Thoracic aorta (tissue), 2 donors: ENCODE results near the gene NATD1. TPM values are rescaled to one million over a fixed set of nuclear protein-coding genes. Genes with fewer than 3 reads are reported as not detected.
"Not testable (repeated sequence)": the region's sequence is repeated elsewhere in the genome, so short reads cannot be mapped to it uniquely, and the experiment has no call there.

ENCODE experiments used
- ATAC-seq: fragments of 150-250 bp; one replicate; pipeline ENCODE4 v1.8.0; 2017; ENCODE audit warnings: low read depth; ENCODE audit not compliant: insufficient number of reproducible peaks, low FRiP score
- DNase-seq: peaks from one replicate; pipeline ENCODE4 v3.0.0-alpha.2; 2020; ENCODE audit warnings: low spot score
- H3K27ac ChIP-seq, 2 donors: fragments of 200-600 bp; sonication (generic); 1 replicate in 1 of 2; 2 replicates in 1 of 2; pipeline ENCODE4 v1.5.1; 2016; ENCODE audit warnings: mild to moderate bottlenecking in 2 of 2, moderate library complexity in 2 of 2
- H3K27me3 ChIP-seq: fragments of 200-600 bp; sonication (generic); replicated peaks from 2 replicates; pipeline ENCODE4 v1.6.0; 2016; ENCODE audit warnings: mild to moderate bottlenecking; ENCODE audit not compliant: insufficient read depth
- H3K36me3 ChIP-seq: fragments of 200-600 bp; sonication (generic); one replicate; pipeline ENCODE4 v1.5.1; 2016
- H3K4me1 ChIP-seq, 2 donors: fragments of 200-600 bp; sonication (generic); 1 replicate in 1 of 2; 2 replicates in 1 of 2; pipeline versions ENCODE4 v1.5.1 to v1.6.0; 2016; ENCODE audit warnings: low read depth in 2 of 2, mild to moderate bottlenecking in 1 of 2; ENCODE audit not compliant: control insufficient read depth in 1 of 2
- H3K4me3 ChIP-seq: fragments of 200-600 bp; sonication (generic); 2 replicates; pipeline ENCODE4 v1.5.1; 2016; ENCODE audit warnings: mild to moderate bottlenecking
- H3K9me3 ChIP-seq: fragments of 200-600 bp; sonication (generic); 2 replicates; pipeline ENCODE4 v1.5.1; 2016
- total RNA-seq, 2 donors: library from RNA; depleted of rRNA; stranded (reverse); fragments of >200 nt; gene quantifications; one replicate each; pipeline versions ENCODE4 v1.1.0 to v1.2.3, GENCODE V29; 2016
- TF ChIP-seq, protein P1 (sequence below): fragments of 200-600 bp; sonication (generic); IDR thresholded peaks from one replicate; pipeline ENCODE4 v1.5.1; 2019; ENCODE audit warnings: antibody characterized with exemption

Gene NATD1
- total RNA-seq, 2 donors from 2014 or later, result 8.4 to 9.7 TPM

DNA sequence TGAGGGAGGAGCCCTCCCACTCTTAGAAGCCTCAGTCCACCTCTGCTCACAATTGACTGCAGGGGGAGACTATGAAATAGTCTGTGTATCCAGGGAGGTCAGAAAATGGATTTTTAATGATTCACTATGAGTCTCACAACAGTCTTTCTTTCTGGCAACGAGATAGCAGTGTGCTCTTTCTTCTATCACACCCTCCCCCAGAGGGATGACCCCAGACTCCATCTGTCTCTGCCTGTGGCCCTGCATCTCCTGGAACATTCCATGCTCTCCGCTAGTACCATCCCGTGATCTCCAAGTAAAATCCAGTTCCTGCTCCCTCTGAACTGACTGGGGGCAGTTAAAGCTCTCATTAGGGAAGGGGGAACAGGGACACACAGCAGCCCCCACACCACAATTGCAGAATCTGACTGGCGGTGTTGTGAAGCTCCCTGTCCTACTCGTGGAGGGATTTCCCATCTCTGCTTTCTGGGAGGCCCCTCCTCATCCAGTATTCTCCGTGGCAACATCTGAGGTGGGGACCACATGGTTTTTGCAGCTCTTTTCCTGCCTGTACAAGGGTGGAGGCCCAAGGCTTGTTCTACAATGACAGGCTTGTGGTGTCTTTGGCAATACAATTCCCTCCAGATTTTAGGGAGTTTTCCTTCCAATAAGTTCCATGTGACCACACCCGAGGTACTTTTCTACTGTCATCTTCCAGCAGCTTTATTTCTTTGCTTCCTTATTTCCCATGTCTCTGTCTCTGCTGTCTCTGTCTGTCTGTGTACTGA lies 19.4 kb downstream of the NATD1 start:
- peaks cover 5% of the 10 kb centered on the region for H3K9me3 ChIP-seq
- ATAC-seq (no peak), DNase-seq (no peak)
- H3K27me3 ChIP-seq, result no peaks in the 10 kb centered on the region
- H3K4me1 ChIP-seq, result no peaks in the 10 kb centered on the region
- no peak overlapping the region for H3K27ac ChIP-seq
- no peak overlapping the region for H3K4me3 ChIP-seq
- TF ChIP-seq, protein P1, sequence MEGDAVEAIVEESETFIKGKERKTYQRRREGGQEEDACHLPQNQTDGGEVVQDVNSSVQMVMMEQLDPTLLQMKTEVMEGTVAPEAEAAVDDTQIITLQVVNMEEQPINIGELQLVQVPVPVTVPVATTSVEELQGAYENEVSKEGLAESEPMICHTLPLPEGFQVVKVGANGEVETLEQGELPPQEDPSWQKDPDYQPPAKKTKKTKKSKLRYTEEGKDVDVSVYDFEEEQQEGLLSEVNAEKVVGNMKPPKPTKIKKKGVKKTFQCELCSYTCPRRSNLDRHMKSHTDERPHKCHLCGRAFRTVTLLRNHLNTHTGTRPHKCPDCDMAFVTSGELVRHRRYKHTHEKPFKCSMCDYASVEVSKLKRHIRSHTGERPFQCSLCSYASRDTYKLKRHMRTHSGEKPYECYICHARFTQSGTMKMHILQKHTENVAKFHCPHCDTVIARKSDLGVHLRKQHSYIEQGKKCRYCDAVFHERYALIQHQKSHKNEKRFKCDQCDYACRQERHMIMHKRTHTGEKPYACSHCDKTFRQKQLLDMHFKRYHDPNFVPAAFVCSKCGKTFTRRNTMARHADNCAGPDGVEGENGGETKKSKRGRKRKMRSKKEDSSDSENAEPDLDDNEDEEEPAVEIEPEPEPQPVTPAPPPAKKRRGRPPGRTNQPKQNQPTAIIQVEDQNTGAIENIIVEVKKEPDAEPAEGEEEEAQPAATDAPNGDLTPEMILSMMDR, result no peak
- no peaks in the 10 kb centered on the region for H3K36me3 ChIP-seq

DNA sequence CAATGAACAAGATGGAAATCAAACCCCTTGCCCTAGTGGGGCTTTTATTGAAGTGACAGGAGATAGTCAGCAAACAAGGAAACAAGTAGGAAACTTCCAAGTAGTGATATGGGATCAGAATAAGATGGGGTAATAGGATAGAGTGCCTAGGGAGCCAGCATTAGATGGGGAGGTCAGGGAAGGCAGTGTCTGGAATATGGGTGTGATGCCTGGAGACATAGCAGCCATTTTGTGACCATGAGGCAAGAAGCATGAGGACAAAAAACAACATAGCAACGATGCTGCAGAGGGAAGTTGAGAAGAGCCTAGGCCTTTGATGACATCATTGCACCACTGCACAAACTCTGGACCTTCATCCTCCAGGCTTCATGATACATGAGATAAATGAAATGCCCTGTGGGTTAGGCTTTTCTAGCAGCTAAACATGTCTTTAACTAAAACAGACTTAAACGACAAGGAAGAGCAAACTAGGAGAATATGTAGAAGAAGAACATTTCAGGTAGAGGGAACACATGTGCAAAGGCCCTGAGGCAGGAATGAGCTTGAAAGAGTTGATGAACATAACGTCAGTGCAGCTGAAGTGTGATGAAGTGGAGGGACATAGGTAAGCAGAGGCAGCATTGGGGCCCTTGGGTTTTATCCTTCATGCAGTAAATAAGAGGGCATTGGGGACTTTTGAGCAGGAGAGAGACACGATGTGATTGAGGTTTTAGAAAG lies 21.0 kb downstream of the NATD1 start:
- TF ChIP-seq, protein P1, result no peak
- DNase-seq, result no peak

DNA sequence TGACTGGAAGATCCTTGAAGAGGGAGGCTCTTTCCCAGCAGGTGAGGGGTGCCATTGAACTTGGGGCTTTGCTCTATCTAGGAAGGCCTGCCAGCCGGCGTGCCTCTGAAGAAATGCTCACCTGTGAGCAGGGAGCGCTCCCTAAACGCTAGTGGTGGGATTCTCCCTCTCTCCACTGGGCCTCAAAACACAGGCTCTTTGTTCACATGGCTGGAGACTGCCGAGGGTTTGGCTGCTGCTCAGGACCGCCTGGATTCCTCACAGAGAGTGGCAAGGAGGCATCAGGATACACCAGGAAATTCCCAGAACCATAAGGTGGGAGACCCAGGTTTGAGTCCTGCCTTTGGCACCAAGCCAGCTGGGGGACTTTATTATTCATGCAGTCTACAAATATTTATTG lies 21.7 kb downstream of the NATD1 start:
- DNase-seq, result no peak

More for the DNA sequence above, 21.0 kb downstream of the NATD1 start:
- Histone ChIP-seq H3K4me1 (no peaks in the 10 kb centered on the region), H3K9me3 (peaks cover 5% of the 10 kb centered on the region), H3K27ac (no peak overlapping the region), H3K4me3 (no peak overlapping the region), H3K36me3 (no peaks in the 10 kb centered on the region), H3K27me3 (no peaks in the 10 kb centered on the region)
- ATAC-seq, result no peak

DNA sequence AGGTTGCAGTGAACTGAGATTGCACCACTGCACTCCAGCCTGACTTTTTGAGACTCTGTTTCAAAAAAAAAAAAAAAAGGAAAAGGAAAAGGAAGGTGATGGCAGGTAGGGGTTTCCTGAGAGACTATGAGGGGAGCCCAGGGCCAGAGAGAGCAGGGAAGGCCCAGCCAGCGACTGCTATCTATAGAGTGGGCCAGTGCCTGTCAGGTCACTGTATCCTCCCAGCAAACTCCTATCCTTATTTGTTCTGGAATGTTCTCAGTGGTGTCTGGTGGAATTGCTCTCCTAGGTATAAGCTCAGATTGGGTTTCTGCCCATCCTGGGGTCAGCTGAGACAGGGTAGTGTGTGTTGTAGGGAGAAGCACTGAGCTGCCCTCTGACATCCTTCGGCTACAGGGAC lies 24.4 kb downstream of the NATD1 start:
- TF ChIP-seq, protein P1, result no peak
- Histone ChIP-seq H3K9me3 (peaks cover 5% of the 10 kb centered on the region), H3K4me1 (no peaks in the 10 kb centered on the region), H3K4me3 (no peak overlapping the region), H3K27ac (no peak overlapping the region), H3K27me3 (no peaks in the 10 kb centered on the region), H3K36me3 (no peaks in the 10 kb centered on the region)
- DNase-seq (no peak), ATAC-seq (no peak)

More for the DNA sequence above, 21.7 kb downstream of the NATD1 start:
- Histone ChIP-seq H3K4me3 (no peak overlapping the region), H3K27me3 (no peaks in the 10 kb centered on the region), H3K9me3 (peaks cover 5% of the 10 kb centered on the region), H3K4me1 (no peaks in the 10 kb centered on the region), H3K27ac (no peak overlapping the region), H3K36me3 (no peaks in the 10 kb centered on the region)
- no peak for ATAC-seq
- TF ChIP-seq, protein P1, result no peak

DNA sequence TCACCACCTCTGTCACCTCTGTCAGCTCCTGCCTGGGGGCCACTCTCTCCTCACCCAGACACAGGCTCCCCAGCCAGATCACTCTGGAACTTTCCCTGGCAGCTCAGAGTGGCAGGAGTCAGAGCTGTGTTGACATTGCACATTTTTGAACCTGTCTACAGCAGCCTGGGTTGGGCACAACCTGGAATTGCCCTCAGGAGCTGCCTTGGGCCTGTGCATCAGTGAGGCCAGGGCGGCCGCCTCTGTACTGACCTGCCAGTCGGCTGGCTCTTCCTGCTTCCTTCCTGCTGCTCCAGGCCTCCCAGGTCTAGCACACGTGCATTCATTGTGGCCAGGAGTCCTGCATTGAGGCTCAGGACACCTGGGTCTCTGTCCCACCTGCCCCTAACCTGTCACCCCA lies 25.1 kb downstream of the NATD1 start:
- no peaks in the 10 kb centered on the region for H3K27me3 ChIP-seq
- H3K9me3 ChIP-seq, result peaks cover 5% of the 10 kb centered on the region
- no peak overlapping the region for H3K4me3 ChIP-seq
- H3K4me1 ChIP-seq, result no peaks in the 10 kb centered on the region
- H3K27ac ChIP-seq, result no peak overlapping the region
- DNase-seq, result no peak
- ATAC-seq, result no peak
- no peaks in the 10 kb centered on the region for H3K36me3 ChIP-seq
- TF ChIP-seq, protein P1, result no peak

DNA sequence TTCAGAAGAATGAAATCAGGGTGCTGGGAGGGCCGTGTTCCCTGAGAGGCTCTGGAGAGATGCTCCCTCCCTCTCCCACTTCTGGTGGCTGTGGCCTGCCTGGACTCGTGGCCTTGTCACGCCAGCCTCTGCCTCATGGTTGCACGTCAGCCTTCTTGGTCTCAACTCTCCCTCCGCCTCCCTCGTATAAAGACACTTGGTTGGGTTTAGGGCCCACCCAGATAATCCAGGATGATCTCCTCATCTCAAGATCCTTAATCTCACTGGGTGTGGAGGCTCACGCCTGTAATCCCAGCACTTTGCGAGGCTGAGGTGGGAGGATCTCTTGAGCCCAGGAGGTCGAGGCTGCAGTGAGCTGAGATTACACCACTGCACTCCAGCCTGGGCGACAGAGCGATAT lies 25.9 kb downstream of the NATD1 start:
- H3K27me3 ChIP-seq, H3K4me1 ChIP-seq, DNase-seq, ATAC-seq, H3K27ac ChIP-seq, H3K36me3 ChIP-seq, H3K4me3 ChIP-seq, H3K9me3 ChIP-seq: not testable (repeated sequence)
